Muscle of back (tissue), 11 donors: ENCODE data around the gene TXNL4B. TPM values are rescaled to one million over a fixed set of nuclear protein-coding genes. Genes with fewer than 3 reads are reported as not detected.
A peak's percentile ranks its signal among the peaks of the same experiment; 100 is the strongest.
"Not testable (repeated sequence)": the region's sequence is repeated elsewhere in the genome, so short reads cannot be mapped to it uniquely, and the experiment has no call there.

Source experiments
- DNase-seq, 3 donors: peaks; one replicate each; pipeline versions ENCODE4 v3.0.0 to v3.0.0-alpha.2; 2013
- polyA plus RNA-seq, 10 donors: library from polyadenylated mRNA; unstranded; fragments of 120-200 nt; gene quantifications; one replicate each; pipeline ENCODE4 v1.2.1, GENCODE V29; 2013; ENCODE audit not compliant: insufficient read length in 10 of 10

TXNL4B gene
- polyA plus RNA-seq, 10 donors = 8.8 to 14.4 (median 10.6) TPM

DNA sequence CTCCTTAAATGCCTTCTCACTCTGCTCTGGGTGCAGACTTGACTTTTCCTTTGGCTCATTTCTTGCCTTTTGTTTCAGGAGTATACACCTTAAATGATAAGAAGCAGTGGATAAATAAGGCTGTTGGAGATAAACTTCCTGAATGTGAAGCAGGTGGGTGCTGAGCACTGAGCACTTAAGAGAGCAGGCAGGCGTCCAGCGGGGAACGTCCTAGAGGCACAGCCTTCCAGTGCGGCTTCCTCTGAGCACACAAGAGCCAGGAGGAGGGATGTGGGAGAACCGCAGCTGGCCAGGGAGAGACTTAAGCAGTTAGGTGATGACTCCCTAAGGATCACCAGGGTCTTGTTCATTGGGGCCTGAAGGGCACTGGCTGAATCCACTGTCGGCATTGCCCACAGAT, 18.4 kb downstream of the TXNL4B start:
- DNase-seq = not testable (repeated sequence)

DNA sequence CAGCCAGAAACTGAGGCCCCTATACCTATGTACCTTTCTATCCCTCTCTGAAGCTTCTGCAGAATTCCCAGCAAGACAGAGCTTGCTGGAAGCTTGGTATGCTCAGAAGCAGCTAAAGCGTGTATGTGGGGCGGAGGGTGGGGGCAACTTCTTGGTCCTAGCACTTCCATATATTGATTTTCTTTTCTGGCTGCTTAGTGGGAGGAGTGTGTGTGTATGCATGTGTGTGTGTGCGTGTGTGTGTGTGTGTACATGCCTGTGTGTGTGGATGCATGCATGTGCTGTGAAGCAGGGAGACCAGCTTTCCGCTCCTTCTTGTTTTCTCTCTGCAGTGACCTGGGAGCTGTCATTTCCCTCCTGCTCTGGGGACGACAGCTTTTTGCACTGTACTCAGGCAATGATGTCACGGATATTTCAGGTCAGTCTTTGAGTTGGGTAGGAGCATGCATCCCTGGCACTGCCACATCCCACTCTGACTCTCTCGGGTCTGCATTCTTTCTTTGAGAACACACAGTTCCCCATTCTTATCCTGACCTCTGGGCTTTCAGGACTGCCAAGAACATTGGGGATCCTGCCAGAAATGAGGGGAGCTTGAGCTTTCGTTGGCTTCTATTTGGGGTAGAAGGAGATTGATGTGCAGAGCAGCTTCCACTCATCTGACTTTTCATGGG, 19.7 kb downstream of the TXNL4B start:
- DNase-seq = peak in 1 of 3 donors; percentile 10

DNA sequence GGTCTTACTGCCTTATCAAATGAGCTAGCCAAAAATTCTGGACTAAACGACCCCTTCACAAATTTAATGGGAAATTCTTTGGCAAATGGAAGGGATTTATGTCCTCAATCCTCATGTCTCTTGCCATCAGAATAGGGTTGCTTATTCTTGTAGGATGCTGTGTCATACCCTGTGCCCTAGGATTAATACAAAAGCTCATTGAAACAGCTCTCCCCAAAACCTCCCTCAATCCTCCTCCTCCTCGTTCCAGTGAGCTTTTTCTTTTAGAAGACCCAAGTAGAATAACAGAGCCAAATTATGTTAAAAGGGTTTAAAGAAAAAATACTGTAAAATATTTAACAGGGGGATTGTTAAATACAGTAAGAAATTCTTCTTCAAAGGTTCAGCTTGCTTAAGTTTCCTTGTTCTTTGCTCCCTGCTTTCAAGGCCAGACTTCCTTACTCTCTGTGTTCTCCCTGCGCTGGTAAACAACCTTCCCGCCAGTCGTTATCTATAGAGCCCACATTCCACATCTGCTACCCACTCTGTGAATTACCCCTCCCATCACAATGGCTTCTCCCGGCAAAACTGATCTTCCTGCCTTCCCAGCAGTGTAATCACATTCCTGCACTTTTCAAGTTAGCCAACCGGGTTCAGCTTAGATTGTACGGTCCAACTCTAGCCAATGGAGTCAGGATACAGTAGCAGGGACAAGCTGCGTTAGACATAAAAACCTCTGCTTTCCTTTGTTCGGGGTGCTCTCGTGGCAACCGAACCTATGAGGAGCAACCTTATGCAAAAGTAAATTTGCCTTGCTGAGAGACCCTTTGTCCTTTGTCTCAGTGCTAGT, 20.7 kb downstream of the TXNL4B start:
- DNase-seq = no peak

DNA sequence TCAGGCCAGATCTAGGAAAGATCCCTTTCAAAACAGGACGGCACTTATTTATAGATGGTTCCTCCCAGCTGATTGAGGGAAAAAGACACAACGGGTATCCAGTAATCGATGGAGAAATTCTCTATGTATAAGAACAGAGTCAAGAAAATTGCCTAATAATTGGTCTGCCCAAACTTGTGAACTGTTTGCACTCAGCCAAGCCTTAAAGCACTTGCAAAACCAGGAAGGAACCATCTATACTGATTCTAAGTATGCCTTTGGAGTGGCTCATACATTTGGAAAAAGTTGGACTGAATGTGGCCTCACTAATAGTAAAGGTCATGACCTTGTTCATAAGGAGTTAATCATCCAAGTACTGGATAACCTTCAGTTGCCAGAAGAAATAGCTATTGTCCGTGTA, 24.5 kb downstream of the TXNL4B start:
- DNase-seq = no peak

DNA sequence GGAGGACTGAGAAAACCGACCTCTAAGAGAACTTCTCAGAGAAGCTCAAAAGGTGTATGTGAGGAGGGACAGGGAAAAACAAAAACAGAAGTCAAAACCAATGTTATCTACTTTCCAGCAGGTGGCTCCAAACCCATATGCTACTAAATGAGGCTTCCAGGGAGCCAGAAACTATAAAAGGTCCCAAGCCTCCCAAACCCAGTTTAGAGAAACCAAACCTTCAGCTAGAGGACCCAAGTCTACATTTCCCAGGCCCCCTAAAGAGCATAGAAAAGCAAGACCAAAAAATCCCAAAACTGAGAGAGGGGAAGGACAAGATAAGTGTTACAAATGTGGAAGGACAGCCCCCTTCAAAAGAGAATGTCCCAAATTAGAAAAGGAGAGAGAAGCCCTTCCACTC, 26.7 kb downstream of the TXNL4B start:
- DNase-seq = peak; percentile 23 to 52 (median 47)

DNA sequence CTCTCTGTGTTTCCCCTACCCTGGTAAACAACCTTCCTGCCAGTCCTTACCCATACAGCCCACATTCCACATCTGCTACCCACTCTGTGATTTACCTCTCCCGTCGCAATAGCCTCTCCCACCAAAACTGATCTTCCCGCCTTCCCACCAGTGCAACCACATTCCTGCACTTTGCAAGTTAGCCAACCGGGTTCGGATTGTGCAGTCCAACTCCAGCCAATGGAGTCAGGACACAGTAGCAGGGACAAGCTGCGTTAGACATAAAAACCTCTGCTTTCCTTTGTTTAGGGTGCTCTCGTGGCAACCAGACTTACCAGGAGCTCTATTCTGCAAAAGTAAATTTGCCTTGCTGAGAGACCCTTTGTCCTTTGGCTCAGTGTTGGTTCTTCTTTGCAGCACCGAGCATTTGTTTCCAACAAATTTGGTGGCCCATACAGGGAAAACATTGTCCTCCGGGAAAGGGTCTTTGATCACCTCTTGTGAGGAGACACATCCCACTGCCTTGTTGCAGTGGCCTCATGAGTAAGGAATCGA, 29.0 kb downstream of the TXNL4B start:
- DNase-seq = no peak

DNA sequence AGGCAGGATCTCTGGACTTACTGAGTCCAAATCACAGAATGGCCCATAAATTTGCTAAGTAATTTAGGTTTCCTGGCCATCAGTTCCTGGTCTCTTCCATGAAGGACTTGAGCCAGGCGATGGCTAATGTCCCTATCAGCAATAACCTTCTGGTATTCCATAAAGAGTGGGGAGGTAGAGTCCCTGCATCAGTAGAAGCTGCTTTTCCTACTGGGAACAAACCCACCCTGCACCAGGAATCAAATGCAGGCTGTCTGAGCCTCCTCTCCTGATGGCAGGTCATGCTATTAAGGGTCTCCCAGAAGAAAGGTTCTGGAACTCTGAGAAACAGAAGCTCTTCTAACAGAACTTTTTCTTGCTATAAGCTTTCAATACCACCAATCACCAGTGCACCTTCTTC, 31.9 kb downstream of the TXNL4B start:
- no peak for DNase-seq

DNA sequence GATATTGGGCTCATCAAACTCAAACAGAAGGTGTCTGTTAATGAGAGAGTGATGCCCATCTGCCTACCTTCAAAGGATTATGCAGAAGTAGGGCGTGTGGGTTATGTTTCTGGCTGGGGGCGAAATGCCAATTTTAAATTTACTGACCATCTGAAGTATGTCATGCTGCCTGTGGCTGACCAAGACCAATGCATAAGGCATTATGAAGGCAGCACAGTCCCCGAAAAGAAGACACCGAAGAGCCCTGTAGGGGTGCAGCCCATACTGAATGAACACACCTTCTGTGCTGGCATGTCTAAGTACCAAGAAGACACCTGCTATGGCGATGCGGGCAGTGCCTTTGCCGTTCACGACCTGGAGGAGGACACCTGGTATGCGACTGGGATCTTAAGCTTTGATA, 33.0 kb downstream of the TXNL4B start:
- DNase-seq = no peak

DNA sequence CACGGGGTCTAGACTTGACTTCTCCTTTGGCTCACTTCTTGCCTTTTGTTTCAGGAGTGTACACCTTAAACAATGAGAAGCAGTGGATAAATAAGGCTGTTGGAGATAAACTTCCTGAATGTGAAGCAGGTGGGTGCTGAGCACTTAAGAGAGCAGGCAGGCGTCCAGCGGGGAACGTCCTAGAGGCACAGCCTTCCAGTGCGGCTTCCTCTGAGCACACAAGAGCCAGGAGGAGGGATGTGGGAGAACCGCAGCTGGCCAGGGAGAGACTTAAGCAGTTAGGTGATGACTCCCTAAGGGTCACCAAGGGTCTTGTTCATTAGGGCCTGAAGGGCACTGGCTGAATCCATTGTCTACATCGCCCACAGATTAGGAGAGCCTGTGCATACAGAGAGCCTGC, 34.4 kb downstream of the TXNL4B start:
- not testable (repeated sequence) for DNase-seq

DNA sequence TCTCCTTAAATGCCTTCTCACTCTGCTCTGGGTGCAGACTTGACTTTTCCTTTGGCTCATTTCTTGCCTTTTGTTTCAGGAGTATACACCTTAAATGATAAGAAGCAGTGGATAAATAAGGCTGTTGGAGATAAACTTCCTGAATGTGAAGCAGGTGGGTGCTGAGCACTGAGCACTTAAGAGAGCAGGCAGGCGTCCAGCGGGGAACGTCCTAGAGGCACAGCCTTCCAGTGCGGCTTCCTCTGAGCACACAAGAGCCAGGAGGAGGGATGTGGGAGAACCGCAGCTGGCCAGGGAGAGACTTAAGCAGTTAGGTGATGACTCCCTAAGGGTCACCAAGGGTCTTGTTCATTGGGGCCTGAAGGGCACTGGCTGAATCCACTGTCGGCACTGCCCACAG, 36.1 kb downstream of the TXNL4B start:
- DNase-seq = not testable (repeated sequence)

DNA sequence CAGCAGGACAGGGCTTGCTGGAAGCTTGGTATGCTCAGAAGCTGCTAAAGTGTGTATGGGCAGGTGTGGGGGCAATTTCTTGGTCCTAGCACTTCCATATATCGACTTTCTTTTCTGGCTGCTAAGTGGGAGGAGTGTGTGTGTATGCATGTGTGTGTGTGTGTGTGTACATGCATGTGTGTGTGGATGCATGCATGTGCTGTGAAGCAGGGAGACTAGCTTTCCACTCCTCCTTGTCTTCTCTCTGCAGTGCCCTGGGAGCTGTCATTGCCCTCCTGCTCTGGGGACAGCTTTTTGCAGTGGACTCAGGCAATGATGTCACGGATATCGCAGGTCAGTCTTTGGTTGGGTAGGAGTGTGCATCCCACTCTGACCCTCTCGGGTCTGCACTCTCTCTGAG, 37.5 kb downstream of the TXNL4B start:
- no peak for DNase-seq

DNA sequence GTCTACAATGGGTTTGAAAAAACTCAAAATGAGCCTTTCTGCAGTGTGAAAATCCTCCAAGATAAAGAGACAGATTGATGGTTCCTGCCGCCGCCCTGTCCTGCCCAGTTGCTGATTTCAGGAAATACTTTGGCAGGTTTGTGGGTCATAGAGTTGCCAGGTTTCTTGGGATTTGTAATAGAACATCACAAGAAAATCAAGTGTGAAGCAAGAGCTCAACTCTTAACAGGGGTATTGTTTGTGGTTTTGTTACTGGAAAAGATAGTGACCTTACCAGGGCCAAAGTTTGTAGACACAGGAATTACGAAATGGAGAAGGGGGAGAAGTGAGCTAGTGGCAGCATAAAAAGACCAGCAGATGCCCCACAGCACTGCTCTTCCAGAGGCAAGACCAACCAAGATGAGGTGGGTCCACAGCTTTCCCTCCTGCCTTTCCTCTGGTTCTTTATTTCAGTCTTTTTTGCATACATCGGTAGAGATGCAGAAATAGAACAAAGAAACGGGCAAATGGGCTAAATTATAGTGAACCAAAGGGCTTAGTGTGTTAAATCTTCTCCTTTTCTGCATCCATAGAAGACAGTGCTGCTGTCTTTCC, 39.1 kb downstream of the TXNL4B start, which contains the start of gene HP:
TSS of gene HP (plus strand) at position 252 of the 594 bp plus-strand sequence. CDS start at position 400, 148 bp downstream.
- DNase-seq = not testable (repeated sequence)

DNA sequence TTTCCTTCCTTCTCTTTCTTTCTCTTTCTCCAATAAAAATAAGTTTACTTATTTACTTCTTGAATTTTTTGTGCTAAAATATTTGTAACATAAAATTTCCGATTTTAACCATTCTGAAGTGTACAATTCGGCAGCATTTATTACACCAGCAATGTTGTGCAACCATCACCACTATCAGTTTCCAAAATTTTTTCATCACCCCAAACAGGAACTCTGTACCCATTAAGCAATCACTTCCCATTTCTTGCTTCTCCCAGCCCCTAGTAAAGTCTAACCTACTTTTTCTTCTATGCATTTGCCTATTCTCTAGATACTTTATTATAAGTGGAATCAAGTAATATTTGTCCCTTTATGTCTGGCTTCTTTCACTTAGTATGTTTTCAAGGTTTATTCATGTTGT, 41.6 kb downstream of the TXNL4B start:
- DNase-seq = no peak

DNA sequence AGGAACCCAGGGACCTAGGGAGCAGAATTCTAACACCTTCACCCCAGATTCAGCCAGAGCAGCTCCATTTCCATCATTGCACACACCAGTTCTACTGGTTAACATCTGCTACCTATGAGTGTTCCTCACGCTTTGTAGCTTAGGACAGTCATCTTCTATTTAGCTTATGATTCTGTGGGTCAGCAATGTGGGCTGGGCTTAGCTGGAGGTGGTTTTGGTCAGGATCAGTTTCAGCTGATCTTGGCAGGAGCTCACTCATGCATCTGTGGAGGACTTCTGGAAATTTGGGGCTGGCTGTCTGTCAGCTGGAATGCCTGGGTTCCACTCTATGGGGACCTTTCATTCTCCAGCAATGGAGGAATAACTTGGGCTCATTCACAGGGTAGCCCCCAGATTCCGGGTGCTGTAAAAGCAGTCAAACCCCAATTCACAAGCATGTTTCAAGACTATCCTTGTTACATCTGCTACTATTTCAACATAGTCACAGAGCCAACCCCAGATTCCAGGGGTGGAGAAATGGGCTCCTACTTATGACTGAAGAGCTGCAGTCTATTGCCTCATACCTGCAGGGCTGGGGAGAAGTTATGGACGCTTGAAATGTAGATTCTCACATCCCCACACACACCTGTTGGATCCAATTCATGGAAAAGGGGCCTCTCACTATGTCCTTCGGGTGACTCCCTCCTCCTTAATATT, 42.5 kb downstream of the TXNL4B start:
- no peak for DNase-seq

DNA sequence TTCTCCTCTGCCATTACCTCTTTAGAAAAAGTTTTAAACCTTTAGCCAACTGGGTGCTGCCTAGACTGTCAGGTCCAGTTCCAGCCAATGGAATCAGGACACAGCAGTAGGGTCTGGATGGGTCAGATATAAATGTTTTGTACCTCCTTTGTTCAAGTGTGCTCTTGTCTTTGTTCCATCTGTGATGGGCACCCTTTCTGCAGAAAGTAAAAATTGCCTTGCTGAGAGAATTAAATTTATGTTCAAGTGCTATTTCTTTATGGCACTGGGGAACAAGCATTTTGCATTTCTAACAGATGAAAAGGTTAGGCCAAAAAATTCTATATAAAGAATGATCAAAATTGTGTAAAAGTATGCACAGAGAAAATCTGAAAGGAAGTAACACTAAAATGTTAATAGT, 44.3 kb downstream of the TXNL4B start:
- no peak for DNase-seq

DNA sequence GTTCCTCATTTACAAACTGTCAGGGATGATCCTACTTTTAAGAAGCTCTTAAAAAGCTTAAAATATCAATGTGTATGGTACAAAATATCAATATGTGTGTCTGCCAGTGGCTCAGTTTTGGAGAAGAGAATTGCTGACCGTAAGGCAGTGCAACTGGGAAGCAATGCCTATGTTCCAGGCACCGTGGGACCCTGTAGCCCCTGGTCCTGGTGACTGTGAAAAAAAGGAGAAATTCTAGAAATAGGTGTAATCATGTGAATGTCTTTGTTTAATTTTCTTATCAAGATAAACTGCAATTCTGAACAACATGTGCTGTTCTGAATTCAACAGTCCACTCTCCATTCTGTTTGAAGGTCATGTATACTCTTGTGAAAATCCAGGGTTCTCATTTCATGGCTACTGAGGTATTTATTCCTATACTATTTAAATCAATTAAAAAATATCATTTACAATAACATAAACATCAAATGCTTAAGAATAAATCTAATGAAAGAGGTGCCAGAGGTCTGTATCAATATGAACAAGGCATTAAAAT, 48.5 kb downstream of the TXNL4B start:
- no peak for DNase-seq

DNA sequence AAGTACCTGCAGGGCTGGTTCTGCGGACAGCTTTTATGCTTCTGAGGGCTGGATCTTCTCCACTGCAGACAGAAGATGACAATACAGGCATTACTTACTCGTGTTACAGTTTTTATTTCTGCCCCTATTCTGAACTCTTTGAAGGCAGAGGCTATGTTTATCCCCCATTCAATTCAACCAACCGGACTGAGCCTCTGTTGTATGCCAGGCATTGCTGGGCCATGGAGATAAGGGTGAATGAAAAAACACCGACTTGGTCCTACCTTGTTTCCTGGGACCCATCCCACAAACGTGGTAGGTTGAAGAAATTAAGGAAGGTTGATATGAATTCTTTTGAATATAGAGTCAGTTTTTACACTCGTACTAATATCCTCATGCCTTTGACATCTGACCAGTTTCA, 49.1 kb downstream of the TXNL4B start:
- DNase-seq = no peak

DNA sequence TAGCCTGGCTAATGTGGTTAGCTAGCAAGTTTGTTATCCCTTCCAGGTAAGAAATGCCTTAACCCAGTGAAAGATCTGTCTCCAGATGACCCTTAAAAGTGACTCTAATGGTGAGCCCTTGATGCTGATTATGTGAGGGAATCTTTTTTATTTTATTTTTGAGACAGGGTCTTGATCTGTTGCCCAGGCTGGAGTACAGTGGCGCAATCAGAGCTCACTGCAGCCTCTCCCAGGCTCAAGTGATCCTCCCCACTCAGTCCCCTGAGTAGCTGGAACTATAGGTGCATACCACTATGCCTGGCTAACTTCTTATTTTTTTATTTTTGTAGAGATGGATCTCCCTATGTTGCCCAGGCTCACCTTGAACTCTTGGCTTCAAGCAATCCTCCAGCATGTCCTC, 49.9 kb downstream of the TXNL4B start:
- DNase-seq = no peak

DNA sequence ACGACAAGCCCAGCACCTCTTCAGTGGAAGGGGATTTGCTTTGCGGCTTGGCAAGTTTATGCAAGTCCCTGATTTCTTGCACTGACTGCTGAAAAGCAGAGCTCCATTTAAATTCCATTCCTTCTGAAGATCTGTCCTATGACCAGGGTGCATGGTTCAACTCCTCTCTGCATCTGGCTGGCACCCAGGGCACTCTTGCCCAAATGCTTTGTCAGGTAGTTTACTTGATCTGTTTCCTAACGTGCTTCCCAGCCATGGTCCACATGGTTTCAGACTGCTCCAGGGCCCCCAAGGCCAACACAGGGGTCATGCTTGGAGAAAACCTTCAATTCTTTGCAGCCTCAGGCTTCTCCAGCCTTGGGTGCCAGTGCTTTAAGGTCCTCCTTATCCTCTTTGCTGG, 50.4 kb downstream of the TXNL4B start:
- DNase-seq = no peak

DNA sequence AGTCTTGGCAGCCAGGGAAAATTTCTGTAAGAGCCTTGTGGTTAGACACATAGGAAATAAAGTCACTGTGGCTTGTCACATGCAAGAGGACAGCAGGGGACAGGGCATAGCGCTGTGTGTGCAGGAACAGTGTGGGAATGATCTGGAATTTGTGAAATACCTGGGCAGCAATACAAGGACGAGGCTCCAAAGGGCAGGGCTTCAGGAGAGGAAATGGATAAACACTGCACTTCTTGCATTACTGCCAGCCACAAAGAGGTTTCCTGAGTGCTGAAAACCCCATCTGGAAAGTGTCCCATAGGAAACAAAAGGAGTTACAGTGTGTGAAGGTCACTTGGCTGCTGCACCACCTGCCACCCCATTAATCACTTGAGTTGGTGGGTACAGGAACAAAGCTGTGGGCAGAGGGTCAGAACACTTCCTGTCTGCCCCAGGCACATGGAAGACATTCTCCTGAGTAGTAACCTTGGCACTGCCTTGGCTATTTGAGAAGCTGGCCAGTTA, 51.2 kb downstream of the TXNL4B start:
- peak in 2 of 3 donors; percentile 14 to 17 for DNase-seq

DNA sequence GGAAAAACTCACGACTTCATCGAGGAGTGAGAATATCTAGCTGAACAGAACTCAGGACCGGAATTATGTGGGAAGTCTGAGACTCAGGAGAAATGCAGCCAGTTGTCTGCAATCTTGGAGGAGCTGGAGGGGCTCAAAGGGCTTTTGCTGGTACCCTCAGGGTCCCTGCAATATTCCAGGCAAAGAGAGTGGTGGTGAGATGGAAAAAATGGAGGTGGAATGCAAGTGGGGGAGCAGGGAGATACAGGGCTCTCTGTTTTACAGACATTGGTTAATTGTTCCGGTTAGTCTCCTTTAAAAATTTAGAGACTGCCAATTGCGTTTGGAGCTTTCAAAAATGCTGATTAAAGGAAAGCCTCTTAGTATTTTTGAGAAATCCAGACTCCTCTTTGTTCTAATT, 57.3 kb downstream of the TXNL4B start:
- DNase-seq = no peak
